Kidney capillary endothelial cell (primary cell): ENCODE measurements around the gene DHH.
A peak's percentile ranks its signal among the peaks of the same experiment; 100 is the strongest.
"Not testable (repeated sequence)": the region's sequence is repeated elsewhere in the genome, so short reads cannot be mapped to it uniquely, and the experiment has no call there.

ENCODE experiments used
- DNase-seq: peaks from one replicate; pipeline ENCODE4 v3.0.0-alpha.2; 2018; ENCODE audit warnings: low spot score

Gene DHH

GRCh38 chr12:49094160-49094974, at the start of gene DHH:
Gene DHH, minus strand, starts transcription at chr12:49094801. Its CDS starts 289 bp downstream, at chr12:49094512.
- no peak for DNase-seq

DNA sequence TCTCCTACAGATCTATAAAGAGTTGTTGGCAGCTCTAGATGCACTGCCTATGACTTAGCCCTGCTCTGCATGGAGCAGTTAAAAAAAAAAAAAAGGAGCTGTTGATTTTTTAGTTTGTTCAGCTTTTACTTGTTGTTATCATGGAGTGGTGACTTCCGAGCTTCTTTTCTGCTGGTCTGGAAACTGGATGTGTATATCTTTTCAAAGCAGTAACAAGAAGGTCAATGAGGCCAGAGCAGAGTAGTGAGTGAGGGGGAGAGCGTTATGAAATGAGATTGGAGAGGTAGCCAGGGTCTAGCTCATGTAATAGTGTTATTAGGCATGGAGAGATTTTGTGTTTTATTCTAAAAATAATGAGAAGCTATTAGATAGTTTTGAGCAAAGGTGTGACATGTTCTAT, 49.8 kb upstream of the DHH start:
- no peak for DNase-seq

GRCh38 chr12:49138999-49139398, 44.4 kb upstream of the DHH start:
- DNase-seq: no peak

- no peak for DNase-seq
These were observed 44.0 kb upstream of the DHH start for GRCh38 chr12:49138587-49138986.

GRCh38 chr12:49137476-49137875, 42.9 kb upstream of the DHH start:
- no peak for DNase-seq

GRCh38 chr12:49136997-49137396, 42.4 kb upstream of the DHH start:
- not testable (repeated sequence) for DNase-seq

- DNase-seq: no peak
These were observed 39.0 kb upstream of the DHH start for GRCh38 chr12:49133590-49133989.

DNA sequence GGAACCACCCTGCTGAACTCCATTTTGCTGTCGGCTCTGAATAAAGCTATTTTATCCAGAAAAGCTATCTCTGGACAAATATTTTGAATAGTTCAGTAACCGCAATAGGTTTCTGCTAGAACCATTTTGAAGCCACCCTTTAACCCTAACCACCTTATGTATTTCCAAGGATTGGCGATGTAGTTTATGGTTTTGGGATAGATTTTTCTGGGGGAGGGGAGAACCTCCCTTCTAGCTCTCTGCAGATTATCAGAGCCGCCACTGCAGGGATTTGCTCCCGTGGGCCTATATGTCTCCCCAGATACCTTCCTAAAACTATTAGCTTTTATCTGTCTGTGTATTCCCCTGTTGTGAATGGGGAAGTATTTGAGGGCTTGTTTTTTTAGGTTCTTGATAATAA, 38.4 kb upstream of the DHH start:
- DNase-seq: no peak

DNA sequence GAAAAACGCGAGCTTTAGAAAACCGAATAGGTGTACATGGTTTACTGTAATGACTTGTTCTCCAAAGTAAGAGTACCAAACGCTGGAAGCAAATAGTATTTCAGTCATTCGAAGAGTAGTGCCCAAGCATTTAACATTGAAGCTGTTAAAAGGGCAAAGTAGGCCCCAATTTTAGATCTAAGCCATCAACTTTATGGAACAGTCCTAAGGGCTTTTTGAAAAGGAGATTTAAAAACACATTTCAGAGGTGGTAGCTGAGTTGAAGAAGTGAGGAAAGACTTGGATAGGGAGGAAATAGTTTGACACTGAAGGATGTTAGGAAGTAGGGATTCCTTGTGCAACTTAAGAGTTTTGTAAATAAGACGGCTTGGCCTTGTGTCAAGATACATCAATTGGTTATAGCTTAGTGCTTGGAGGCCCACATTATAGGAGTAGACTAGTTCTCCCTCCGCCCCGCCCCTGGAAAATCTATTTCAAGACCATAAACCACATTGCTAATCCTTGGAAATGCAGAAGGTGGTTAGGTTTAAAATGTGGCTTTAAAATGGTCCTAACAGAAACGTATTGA, 37.4 kb upstream of the DHH start:
- peak; percentile 18 for DNase-seq

DNA sequence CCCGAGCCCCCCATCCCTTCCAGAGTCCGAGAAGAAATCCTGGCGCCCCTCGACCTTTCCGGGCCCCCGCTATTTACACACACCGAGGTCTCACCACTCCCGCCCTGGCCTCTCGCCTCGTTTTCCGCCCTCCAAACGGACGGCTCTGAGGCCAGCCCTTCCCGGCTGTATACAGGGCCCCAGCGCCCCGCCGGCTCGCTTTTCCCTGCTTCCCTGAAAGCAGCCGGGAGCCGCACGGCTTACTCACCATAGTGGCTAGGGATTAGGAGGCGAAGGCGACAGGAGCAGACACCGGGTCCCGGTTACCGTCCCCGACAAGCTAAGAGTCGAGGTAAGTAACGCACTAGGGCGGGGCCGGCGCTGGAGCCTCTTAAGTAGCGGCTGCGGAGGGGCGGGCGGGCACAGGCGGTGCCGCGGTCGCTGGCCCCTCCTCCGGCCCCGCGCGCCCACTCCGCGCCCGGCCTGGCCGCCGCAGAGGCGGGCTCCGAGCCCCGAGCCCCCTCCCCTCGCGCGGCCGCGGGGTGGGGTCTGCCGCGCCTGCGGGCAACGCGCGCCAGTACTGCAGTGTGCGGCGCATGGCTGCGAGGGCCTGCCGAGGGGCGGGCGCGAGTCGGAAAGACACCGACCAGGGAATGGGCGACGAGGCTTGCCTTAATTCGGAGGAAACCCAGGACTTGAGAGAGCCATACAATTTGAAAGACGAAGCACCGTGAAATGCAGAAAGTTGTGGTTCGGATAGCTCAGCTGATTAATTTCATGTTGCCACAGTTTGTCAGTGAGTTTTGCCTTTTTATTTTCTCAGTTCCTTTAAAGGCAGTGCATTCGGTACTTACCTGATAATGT, 36.7 kb upstream of the DHH start, which contains the start of gene TUBA1B:
TUBA1B (minus strand) TSS at position 345 of the 843 bp plus-strand sequence; CDS start at position 250, 95 bp downstream.
- DNase-seq: peak; percentile 88

- DNase-seq: peak; percentile 99
These were observed 35.8 kb upstream of the DHH start for GRCh38 chr12:49130151-49131050.

- DNase-seq: no peak
These were observed 34.9 kb upstream of the DHH start for GRCh38 chr12:49129332-49130150.

GRCh38 chr12:49127971-49128370, 33.4 kb upstream of the DHH start:
- not testable (repeated sequence) for DNase-seq

- DNase-seq: no peak
These were observed 32.5 kb upstream of the DHH start for GRCh38 chr12:49126852-49127763.

GRCh38 chr12:49121047-49121696, 26.6 kb upstream of the DHH start:
- peak; percentile 83 for DNase-seq

GRCh38 chr12:49111206-49111605, 16.6 kb upstream of the DHH start:
- no peak for DNase-seq

GRCh38 chr12:49110464-49111155, 16.0 kb upstream of the DHH start, which contains the start of gene LMBR1L:
Gene LMBR1L, minus strand, starts transcription at chr12:49110847. Its CDS starts 292 bp downstream, at chr12:49110555.
- peak; percentile 95 for DNase-seq
